NCI-H510A treated with DMSO at 0.1 percent for 48 hours (cell line): Measurements from ENCODE around the gene EMC6.

Experiments used
- DNase-seq: peaks from one replicate; lab custom pipeline; 2025; lab: John Stamatoyannopoulos, UW

The EMC6 gene

GRCh38 chr17:3656353-3656752 lies 12.3 kb upstream of the EMC6 start:
- DNase-seq: no peak

- no peak for DNase-seq
Measured at GRCh38 chr17:3656755-3657587, 11.6 kb upstream of the EMC6 start.

- DNase-seq: no peak
Measured at GRCh38 chr17:3657588-3657869, 11.1 kb upstream of the EMC6 start.

GRCh38 chr17:3657874-3658783 lies 10.5 kb upstream of the EMC6 start:
- DNase-seq: no peak

GRCh38 chr17:3658784-3659449 lies 9.7 kb upstream of the EMC6 start:
- DNase-seq: no peak

- DNase-seq: no peak
Measured at GRCh38 chr17:3659541-3660111, 9.0 kb upstream of the EMC6 start.

- DNase-seq: no peak
Measured at GRCh38 chr17:3660311-3660891, 8.2 kb upstream of the EMC6 start.

- no peak for DNase-seq
Measured at GRCh38 chr17:3663102-3664011, 5.3 kb upstream of the EMC6 start.

GRCh38 chr17:3665834-3666233 lies 2.8 kb upstream of the EMC6 start:
- DNase-seq: no peak

GRCh38 chr17:3666516-3666915 lies 2.1 kb upstream of the EMC6 start:
- no peak for DNase-seq

- peak; percentile 39 for DNase-seq
Measured at GRCh38 chr17:3667366-3668278, 990 bp upstream of the EMC6 start.

GRCh38 chr17:3669085-3669347 lies 404 bp downstream of the EMC6 start:
- no peak for DNase-seq

- no peak for DNase-seq
Measured at GRCh38 chr17:3669548-3669947, 936 bp downstream of the EMC6 start.

GRCh38 chr17:3672571-3672970 lies 4.0 kb downstream of the EMC6 start:
- DNase-seq: no peak

- DNase-seq: no peak
Measured at GRCh38 chr17:3675886-3676285, 7.3 kb downstream of the EMC6 start.

- DNase-seq: no peak
Measured at GRCh38 chr17:3678095-3678820, 9.6 kb downstream of the EMC6 start.

GRCh38 chr17:3678821-3679530 lies 10.4 kb downstream of the EMC6 start:
- DNase-seq: no peak

GRCh38 chr17:3679531-3680126 lies 11.0 kb downstream of the EMC6 start:
- DNase-seq: no peak
